Parathyroid adenoma (tissue), 2 donors: Measurements from ENCODE around the gene CCL19.

Experiments used
- H2AFZ ChIP-seq: fragments of 300-600 bp; sonication (generic); one replicate; pipeline ENCODE4 v1.7.0; 2017; ENCODE audit warnings: antibody characterized with exemption, mild to moderate bottlenecking
- H3K27ac ChIP-seq: fragments of 300-600 bp; sonication (generic); one replicate; pipeline ENCODE4 v1.7.0; 2017
- H3K27me3 ChIP-seq: fragments of 300-600 bp; sonication (generic); one replicate; pipeline ENCODE4 v1.7.0; 2017; ENCODE audit warnings: low read length; ENCODE audit not compliant: control insufficient read depth, insufficient read depth
- H3K36me3 ChIP-seq: fragments of 300-600 bp; sonication (generic); one replicate; pipeline ENCODE4 v1.7.0; 2017; ENCODE audit warnings: low read length; ENCODE audit not compliant: control insufficient read depth, insufficient read depth
- H3K4me1 ChIP-seq: fragments of 300-600 bp; sonication (generic); one replicate; pipeline ENCODE4 v1.7.0; 2017; ENCODE audit warnings: control low read depth
- H3K4me2 ChIP-seq: fragments of 300-600 bp; sonication (generic); one replicate; pipeline ENCODE4 v1.7.0; 2017; ENCODE audit warnings: low read length
- H3K4me3 ChIP-seq: fragments of 300-600 bp; sonication (generic); one replicate; pipeline ENCODE4 v1.7.0; 2017; ENCODE audit warnings: low read depth, low read length
- H3K79me2 ChIP-seq: fragments of 300-600 bp; sonication (generic); one replicate; pipeline ENCODE4 v1.7.0; 2017; ENCODE audit warnings: control low read depth
- H3K9ac ChIP-seq: fragments of 300-600 bp; sonication (generic); one replicate; pipeline ENCODE4 v1.7.0; 2017; ENCODE audit warnings: mild to moderate bottlenecking
- H3K9me3 ChIP-seq: fragments of 300-600 bp; sonication (generic); one replicate; pipeline ENCODE4 v1.7.0; 2017; ENCODE audit warnings: low read length; ENCODE audit not compliant: control insufficient read depth
- TF ChIP-seq, protein P1 (sequence below): fragments of 300-600 bp; sonication (generic); IDR thresholded peaks from one replicate; pipeline ENCODE4 v1.7.0; 2017; ENCODE audit warnings: antibody characterized with exemption, mild to moderate bottlenecking
- donor health status: primary hyperparathyroidism.

The CCL19 gene

DNA sequence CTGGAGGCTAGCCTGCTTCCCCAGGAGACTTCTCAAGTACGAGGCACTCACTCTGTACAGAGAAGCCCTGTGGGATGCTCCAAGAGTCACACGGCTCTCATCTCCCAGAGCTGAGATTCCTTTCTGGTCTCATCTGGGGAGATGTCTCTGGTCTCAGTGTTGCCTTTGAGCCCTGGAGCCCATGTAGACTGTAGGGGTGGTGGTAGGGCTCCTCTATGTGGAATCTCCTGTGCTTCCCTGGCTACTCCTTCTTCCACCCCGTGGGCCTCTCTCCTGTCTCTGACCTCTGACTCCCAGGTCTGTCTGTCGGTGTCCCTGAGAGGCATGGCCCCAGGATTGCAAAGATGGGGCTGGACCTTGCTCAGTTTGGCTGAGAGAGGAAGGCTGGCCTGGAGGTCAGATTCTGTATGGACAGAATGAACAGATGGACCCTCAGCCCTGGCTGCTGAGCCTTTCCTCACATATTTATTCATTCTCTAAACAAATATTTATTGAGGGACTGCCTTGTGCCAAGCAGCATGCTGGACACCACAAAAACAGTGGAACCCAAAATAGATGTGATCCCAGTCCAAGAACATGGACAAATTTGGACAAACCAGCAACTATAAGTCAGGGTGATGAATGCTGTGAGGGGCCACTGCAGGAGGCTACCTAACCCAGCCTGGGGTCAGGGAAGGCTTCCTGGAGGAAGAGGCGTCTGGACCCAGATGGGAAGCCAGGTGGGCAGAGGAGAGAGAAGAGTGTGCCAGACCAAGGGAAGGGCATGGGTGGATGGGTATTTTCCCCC is 2.6 kb downstream of the CCL19 start:
- H2AFZ ChIP-seq = no peak overlapping the region
- H3K4me1 ChIP-seq = no peaks in the 10 kb centered on the region
- H3K4me2 ChIP-seq = no peak overlapping the region
- no peaks in the 10 kb centered on the region for H3K36me3 ChIP-seq
- no peaks in the 10 kb centered on the region for H3K27me3 ChIP-seq
- H3K27ac ChIP-seq = no peak overlapping the region
- H3K9ac ChIP-seq = no peak overlapping the region
- TF ChIP-seq, protein P1, sequence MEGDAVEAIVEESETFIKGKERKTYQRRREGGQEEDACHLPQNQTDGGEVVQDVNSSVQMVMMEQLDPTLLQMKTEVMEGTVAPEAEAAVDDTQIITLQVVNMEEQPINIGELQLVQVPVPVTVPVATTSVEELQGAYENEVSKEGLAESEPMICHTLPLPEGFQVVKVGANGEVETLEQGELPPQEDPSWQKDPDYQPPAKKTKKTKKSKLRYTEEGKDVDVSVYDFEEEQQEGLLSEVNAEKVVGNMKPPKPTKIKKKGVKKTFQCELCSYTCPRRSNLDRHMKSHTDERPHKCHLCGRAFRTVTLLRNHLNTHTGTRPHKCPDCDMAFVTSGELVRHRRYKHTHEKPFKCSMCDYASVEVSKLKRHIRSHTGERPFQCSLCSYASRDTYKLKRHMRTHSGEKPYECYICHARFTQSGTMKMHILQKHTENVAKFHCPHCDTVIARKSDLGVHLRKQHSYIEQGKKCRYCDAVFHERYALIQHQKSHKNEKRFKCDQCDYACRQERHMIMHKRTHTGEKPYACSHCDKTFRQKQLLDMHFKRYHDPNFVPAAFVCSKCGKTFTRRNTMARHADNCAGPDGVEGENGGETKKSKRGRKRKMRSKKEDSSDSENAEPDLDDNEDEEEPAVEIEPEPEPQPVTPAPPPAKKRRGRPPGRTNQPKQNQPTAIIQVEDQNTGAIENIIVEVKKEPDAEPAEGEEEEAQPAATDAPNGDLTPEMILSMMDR = no peak
- no peaks in the 10 kb centered on the region for H3K9me3 ChIP-seq
- no peaks in the 10 kb centered on the region for H3K79me2 ChIP-seq
- H3K4me3 ChIP-seq = no peak overlapping the region

DNA sequence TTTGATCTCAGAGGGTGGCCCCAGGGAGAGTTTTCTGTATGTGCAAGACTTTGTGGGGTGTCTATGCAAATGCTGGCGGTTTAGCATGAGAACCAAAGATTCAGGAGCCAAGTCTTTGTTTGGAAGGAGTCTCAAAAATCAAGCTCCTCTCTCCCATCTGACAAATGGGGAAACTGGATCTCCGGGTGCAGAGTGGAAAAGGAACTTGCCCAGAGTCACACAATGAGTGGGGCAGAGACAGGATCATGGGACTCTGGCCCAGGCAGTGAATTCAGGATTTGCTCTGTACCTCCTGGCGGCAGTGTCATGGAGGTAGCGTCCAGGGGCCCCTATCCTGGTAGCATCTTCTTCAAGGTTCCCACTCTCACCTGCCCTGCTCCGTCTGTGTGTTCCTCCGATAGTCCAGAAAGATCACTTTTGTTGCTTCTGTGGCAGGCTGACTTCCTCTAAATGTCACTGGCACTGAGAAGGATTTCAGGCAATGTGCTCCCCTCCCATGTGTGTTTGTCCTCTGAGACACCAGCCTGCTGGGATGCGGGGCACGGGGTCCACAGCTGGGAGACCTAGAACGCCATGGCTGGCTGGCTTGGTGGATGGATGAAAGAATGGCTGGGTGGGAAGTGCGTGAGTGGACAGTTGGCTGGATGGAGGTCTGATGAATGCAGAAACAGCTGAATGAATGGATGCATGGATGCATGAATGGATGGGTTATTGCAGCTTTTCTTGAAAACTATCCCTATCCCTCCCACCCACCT is 3.6 kb downstream of the CCL19 start:
- Histone ChIP-seq H3K9me3 (no peaks in the 10 kb centered on the region), H3K4me3 (no peak overlapping the region), H3K36me3 (no peaks in the 10 kb centered on the region), H3K27ac (no peak overlapping the region), H3K4me1 (no peaks in the 10 kb centered on the region), H3K4me2 (no peak overlapping the region), H3K27me3 (no peaks in the 10 kb centered on the region), H3K79me2 (no peaks in the 10 kb centered on the region), H2AFZ (no peak overlapping the region), H3K9ac (no peak overlapping the region)
- TF ChIP-seq, protein P1 = no peak

DNA sequence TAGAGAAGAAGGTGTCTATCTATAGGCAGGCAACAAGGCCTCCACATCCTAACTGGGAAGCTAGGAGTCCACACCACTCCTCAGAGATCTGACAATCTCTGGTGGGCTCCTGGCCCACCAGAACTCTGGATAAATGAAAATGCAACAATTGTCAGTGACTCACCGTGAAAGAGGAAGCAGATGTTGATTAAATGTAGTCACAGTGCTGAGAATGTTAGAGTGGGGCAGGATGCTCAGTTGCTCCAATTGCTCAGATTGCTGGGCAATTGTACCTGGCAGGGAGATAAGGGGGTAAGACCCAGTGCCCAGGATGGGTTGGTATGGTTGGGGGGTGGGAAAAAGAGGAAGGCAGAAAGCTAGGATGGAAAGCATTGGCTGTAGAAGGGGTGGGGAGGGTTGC is 4.3 kb downstream of the CCL19 start:
- H3K4me1 ChIP-seq = no peaks in the 10 kb centered on the region
- TF ChIP-seq, protein P1 = no peak
- no peaks in the 10 kb centered on the region for H3K36me3 ChIP-seq
- H3K27ac ChIP-seq = no peak overlapping the region
- H3K4me3 ChIP-seq = no peak overlapping the region
- H3K9ac ChIP-seq = no peak overlapping the region
- no peaks in the 10 kb centered on the region for H3K9me3 ChIP-seq
- H3K79me2 ChIP-seq = no peaks in the 10 kb centered on the region
- H2AFZ ChIP-seq = no peak overlapping the region
- H3K27me3 ChIP-seq = no peaks in the 10 kb centered on the region
- H3K4me2 ChIP-seq = no peak overlapping the region

DNA sequence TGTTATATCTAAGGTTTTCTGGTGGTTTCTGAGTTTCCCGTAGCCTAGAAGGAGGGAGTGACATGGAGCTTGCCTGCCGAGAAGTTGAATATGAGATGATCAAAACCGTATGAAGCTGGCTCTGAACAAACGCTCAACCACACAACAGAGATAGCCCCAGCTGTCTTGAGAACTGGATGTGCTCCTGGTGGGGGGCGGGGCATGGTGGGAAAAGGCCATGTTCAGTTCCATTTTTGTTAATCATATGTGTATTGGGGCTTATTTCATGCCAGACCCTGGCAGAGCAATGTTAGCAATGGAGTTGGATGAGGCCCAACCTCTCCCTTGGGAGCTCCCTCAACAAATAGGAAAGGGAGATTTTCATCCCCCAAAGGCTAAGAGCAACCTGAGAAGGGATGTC is 4.8 kb downstream of the CCL19 start:
- TF ChIP-seq, protein P1 = no peak
- Histone ChIP-seq H3K27me3 (no peaks in the 10 kb centered on the region), H3K9me3 (no peaks in the 10 kb centered on the region), H3K4me2 (no peak overlapping the region), H3K4me1 (no peaks in the 10 kb centered on the region), H3K4me3 (no peak overlapping the region), H2AFZ (no peak overlapping the region), H3K9ac (no peak overlapping the region), H3K27ac (no peak overlapping the region), H3K36me3 (no peaks in the 10 kb centered on the region), H3K79me2 (no peaks in the 10 kb centered on the region)
